Esophagus squamous epithelium (tissue), 4 donors: ENCODE results near the gene TUBA4B.

Source experiments
- POLR2A ChIP-seq, 4 donors: fragments of 450-650 bp; IDR thresholded peaks; one replicate each; pipeline ENCODE4 v1.6.1; 2017; ENCODE audit warnings: antibody characterized with exemption in 4 of 4, mild to moderate bottlenecking in 4 of 4, moderate library complexity in 3 of 4
- TF ChIP-seq, protein P1 (sequence below), 6 experiments: fragments of 450-650 bp in 4 of 6; fragments of 200-600 bp in 2 of 6; sonication (generic) in 2 of 6; IDR thresholded peaks; one replicate each; pipeline ENCODE4 v1.5.1; 2016 to 2019; ENCODE audit warnings: antibody characterized with exemption in 6 of 6, mild to moderate bottlenecking in 4 of 6, moderate library complexity in 4 of 6

GRCh38 chr2:219214141-219214540, 38.9 kb upstream of the TUBA4B start:
- TF ChIP-seq, protein P1, sequence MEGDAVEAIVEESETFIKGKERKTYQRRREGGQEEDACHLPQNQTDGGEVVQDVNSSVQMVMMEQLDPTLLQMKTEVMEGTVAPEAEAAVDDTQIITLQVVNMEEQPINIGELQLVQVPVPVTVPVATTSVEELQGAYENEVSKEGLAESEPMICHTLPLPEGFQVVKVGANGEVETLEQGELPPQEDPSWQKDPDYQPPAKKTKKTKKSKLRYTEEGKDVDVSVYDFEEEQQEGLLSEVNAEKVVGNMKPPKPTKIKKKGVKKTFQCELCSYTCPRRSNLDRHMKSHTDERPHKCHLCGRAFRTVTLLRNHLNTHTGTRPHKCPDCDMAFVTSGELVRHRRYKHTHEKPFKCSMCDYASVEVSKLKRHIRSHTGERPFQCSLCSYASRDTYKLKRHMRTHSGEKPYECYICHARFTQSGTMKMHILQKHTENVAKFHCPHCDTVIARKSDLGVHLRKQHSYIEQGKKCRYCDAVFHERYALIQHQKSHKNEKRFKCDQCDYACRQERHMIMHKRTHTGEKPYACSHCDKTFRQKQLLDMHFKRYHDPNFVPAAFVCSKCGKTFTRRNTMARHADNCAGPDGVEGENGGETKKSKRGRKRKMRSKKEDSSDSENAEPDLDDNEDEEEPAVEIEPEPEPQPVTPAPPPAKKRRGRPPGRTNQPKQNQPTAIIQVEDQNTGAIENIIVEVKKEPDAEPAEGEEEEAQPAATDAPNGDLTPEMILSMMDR (IDR thresholded peaks at IDR 0.05) = no peak
- TF ChIP-seq POLR2A (IDR thresholded peaks at IDR 0.05) = no peak
